GM21528 (cell line): Measurements from ENCODE around the gene SLCO1A2.

Experiments used
- ATAC-seq: cut with Tn5 transposase; IDR thresholded peaks from one replicate; pipeline ENCODE4 v1.9.1; 2021; ENCODE audit warnings: mild to moderate bottlenecking, moderate library complexity; ENCODE audit not compliant: unreplicated experiment, low FRiP score

SLCO1A2 gene

GRCh38 chr12:21220266-21220665, 114.5 kb downstream of the SLCO1A2 start:
- no peak for ATAC-seq

- no peak for ATAC-seq
Observed at GRCh38 chr12:21219206-21219605, 115.5 kb downstream of the SLCO1A2 start.
